Superior temporal gyrus (tissue), 1 donor: ENCODE results near the gene NMRK1.

ENCODE experiments used
- DNase-seq: peaks from one replicate; pipeline ENCODE4 v3.0.0-alpha.2; 2016; ENCODE audit errors: extremely low spot score

NMRK1 gene

DNA sequence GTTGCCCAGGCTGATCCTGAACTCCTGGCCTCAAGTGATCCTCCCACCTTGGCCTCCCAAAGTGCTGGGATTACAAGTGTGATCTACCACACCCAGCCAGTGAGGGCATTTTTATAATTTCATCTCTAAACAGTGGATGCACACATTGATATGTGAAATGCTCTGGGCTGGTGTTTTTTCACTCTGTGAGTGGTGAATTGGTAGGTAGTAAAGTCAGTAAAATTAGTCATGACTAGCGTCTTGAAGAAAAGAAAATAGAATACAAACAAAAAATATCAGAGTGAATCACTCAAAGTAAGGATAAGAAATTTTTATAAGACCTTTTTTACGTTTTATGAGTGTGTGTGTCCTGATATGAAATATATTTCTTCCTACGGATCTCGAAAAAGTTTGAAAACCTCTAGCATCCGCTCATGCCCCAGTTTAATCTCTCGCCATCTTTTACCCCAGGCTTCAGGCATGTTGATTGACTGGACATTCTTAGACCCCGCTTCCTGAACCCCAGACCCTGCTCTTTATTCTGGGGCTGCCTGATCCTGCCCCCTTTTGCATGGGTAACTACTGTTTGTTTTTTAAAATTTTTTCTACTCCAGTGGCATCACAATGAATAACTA lies 14.3 kb upstream of the NMRK1 start:
- DNase-seq, result no peak

- DNase-seq, result no peak
Measured at GRCh38 chr9:75101004-75101588, 13.1 kb upstream of the NMRK1 start.

GRCh38 chr9:75096796-75097195 lies 8.8 kb upstream of the NMRK1 start:
- DNase-seq, result no peak

GRCh38 chr9:75092766-75093165 lies 4.8 kb upstream of the NMRK1 start:
- DNase-seq, result no peak

DNA sequence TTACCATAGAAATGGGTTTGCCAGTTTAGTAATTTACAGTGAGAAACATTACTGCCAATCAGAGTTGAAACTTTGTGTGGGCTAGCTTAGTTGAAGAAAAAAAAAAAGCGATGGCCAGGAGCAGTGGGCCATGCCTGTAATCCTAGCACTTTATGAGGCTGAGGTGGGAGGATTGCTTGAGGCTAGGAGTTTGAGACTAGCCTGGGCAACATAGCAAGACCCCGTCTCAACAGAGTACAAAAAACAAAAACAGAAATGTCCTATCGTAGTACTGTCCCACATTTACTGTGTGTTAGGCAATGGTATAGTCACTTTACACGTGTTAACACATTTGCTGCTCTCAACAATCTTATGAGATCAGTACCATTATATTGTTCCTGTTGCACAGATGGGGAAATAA lies 2.6 kb upstream of the NMRK1 start:
- DNase-seq, result no peak

DNA sequence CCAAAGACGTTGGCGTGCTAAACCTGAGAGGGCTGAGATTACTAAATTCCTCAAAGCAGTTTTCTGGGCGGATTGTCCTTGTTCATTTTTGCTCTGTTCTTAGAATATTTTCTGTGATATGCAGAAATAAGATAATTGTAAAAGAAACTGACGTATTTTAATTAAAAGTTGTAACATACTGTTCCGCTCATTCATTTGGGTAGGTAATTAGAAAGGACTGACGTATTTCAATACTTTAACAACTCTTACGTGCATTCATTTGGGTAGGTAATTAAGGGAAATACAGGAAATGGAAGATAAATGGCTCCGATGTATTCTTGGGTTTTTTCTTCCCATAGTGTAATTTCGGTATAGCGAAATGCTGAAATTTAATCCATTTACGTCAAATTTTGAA lies 1.4 kb upstream of the NMRK1 start:
- peak; percentile 71 for DNase-seq

GRCh38 chr9:75088646-75089372 lies 854 bp upstream of the NMRK1 start:
- DNase-seq, result no peak

DNA sequence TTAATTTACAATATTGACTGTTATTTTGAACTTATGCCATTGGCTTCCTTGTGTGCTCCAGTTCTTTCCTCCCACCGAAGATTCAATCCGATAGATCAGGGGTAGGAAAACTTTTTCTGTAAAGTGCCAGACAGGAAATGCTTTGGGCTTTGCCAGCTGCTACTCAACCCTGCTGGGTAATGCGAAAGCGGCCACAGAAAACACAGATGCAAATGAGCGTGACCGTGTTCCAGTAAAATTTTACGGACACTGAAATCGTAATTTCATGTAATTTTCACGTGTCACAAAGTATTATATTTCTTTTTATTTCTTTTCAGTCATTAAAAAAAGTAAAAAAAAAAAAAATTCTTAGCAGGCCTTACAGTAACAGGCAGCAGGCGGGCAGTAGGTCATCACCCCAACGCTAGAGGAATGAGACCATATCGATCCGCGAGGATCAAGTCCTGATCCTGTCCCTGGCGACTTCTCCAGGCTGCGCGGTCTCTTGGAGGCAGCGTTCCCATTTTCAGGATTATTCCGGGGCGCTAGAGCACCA lies 599 bp downstream of the NMRK1 start:
- peak; percentile 61 for DNase-seq

GRCh38 chr9:75086541-75087288 lies 1.2 kb downstream of the NMRK1 start:
- DNase-seq, result peak; percentile 67

- DNase-seq, result no peak
Measured at GRCh38 chr9:75085640-75086039, 2.3 kb downstream of the NMRK1 start.

DNA sequence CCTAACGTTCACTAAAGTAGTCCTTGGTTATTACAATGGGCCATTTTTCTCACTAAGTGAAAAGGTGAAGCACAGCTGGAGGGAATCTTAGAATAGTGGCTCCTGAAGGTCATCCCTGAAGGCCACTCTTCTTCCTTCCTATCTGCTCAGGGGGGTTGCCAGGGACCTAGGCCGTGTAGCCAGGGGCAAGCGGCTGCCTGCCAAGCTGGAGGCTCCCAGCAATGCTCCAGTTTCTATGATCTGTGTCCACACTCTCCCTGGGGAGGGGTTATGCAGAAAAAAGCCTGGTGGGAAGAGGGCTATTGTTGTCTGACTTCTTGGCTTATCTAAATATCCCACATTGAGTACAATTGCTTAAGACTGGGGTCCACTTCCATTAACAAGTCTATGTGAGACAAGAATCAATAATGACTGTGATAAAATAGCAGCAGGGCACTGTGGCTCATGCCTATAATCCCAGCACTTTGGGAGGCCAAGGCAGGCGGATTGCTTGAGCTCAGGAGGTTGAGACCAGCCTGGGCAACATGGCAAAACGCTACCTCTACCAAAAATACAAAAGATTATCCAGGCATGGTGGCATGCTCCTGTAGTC lies 3.8 kb downstream of the NMRK1 start:
- no peak for DNase-seq

DNA sequence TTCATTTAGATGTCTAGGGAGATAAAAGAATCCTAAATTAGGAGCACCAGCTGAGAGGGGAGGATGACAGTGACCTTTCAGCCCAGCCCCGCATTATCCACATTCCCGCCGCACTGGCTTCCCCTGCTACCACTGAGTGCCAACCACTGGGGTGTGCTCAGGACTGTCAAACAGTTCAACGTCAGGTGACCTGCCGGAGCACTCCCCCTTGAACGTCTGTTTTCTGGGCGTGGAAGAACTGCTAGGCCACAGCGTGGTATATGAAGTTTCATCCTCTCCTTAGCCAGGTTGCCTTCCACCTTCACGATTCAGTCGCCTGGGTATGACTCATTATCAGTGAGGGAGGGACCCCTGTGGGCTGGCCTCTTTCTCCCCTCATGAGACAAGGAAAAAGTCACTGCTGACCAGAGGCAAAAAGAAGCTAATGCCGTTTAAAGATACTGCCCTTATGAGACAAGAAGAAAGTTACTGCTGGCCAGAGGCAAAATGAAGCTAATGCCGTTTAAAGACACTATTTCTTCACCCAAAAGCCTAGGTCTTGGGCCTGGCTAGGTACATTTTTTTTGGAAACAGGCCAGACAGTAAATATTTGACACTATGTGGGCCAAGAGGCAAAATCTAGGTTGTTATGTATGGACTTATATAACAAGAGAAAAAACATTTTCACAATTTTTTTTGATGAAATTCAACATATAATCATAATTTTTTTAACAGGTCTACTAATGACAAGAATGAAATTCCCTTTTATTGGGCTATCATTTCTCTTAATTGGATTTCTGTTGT lies 4.6 kb downstream of the NMRK1 start:
- peak; percentile 61 for DNase-seq

DNA sequence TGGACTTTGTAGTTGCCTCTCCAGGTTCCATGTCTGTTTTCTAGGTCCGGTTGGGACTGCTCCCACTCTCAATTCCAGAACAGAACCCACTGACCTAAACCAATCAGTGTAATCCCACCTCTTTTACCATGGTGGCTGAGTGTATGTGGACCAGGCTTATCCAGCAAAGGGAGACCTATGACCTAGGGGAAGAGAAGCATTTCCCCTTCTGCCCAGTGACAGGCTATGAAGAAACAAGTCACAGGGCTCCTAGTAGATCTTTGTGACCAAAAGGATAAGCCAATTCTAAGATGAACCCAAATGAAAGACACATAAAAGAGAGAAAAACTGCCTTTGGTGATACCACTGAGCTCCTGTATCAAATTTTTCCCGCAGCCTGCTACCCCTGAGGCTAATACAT lies 6.3 kb downstream of the NMRK1 start:
- no peak for DNase-seq

DNA sequence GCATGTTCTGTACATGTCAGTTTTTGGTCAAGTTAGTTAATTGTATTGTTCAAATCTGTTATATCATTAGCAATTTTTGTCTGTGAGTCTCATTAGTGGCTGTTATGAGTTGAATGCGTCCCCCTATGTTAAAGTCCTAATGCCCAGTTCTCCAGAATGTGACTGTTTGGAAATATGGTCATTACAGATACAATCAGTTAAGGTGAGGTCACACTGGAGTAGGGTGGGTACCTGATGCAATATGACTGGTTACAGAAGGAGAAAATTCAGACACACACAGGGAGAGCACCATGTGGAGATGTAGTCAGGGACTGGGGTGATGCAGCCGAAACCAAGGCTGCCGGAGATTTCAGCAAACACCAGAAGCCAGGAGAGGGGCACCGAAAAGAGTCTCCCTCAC lies 15.1 kb downstream of the NMRK1 start:
- DNase-seq, result no peak

DNA sequence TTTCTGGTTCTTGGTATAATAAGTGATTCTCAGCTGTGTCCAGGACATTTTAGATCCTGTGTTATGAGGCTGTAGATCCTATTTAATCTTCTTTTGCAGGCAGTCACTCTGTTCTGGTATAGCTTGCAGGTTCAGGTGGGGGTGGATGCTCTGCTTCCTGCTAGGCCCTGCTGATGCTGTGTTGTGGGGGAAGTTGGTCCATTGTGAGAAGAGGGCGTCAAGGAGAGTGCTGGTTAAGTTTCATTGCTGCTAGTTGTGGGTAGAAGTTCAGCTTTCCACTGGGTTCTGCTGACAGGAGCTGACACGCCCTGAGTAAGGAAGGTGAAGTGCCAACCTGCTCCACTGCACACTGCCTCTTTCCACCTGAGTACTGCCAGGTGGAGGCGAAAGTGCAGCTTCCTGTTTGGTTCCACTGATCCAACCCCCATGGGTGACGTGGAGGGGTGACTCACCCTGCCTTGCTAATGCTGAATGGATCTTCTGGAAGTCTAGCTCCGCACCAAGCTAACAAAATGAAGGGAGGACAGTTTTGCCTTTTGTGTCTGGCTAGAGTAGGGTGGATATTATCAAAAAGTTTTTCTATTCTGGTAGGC lies 16.3 kb downstream of the NMRK1 start:
- DNase-seq, result no peak

GRCh38 chr9:75069171-75069570 lies 18.8 kb downstream of the NMRK1 start:
- DNase-seq, result no peak

GRCh38 chr9:75067894-75068293 lies 20.1 kb downstream of the NMRK1 start:
- DNase-seq, result no peak

DNA sequence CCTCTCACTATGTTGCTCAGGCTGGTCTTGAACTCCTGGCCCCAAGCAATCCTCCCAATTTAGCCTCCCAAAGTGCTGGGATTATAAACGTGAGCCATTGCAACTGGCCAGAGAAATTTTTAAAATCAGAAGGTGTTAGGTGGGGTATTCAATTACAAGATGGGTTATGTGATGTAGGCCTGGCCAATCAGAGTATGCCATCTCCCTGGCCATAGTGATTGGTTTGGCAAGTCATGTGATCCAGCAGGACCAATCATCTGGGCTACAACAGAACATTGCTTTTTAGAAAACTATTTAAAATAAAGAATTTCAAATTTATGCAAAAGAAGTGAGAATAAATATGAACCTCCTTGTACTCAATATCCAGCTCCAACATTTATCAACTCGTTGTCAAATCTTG lies 22.4 kb downstream of the NMRK1 start:
- DNase-seq, result no peak

GRCh38 chr9:75064307-75065025 lies 23.5 kb downstream of the NMRK1 start:
- DNase-seq, result peak; percentile 59
